Stomach (tissue), 4 donors: Measurements from ENCODE around the gene SRSF6.

Experiments used
- POLR2A ChIP-seq, 4 donors: fragments of 450-650 bp; IDR thresholded peaks; one replicate each; pipeline ENCODE4 v1.6.1; 2016; ENCODE audit warnings: antibody characterized with exemption in 4 of 4, control low read depth in 2 of 4, mild to moderate bottlenecking in 1 of 4, moderate library complexity in 1 of 4
- TF ChIP-seq, protein P1 (sequence below), 7 experiments: fragments of 450-650 bp in 4 of 7; fragments of 200-600 bp in 3 of 7; sonication (generic) in 3 of 7; IDR thresholded peaks; one replicate each; pipeline ENCODE4 v1.5.1; 2016 to 2019; ENCODE audit warnings: antibody characterized with exemption in 7 of 7, control low read depth in 2 of 7, mild to moderate bottlenecking in 1 of 7

- TF ChIP-seq, protein P1, sequence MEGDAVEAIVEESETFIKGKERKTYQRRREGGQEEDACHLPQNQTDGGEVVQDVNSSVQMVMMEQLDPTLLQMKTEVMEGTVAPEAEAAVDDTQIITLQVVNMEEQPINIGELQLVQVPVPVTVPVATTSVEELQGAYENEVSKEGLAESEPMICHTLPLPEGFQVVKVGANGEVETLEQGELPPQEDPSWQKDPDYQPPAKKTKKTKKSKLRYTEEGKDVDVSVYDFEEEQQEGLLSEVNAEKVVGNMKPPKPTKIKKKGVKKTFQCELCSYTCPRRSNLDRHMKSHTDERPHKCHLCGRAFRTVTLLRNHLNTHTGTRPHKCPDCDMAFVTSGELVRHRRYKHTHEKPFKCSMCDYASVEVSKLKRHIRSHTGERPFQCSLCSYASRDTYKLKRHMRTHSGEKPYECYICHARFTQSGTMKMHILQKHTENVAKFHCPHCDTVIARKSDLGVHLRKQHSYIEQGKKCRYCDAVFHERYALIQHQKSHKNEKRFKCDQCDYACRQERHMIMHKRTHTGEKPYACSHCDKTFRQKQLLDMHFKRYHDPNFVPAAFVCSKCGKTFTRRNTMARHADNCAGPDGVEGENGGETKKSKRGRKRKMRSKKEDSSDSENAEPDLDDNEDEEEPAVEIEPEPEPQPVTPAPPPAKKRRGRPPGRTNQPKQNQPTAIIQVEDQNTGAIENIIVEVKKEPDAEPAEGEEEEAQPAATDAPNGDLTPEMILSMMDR (IDR thresholded peaks at IDR 0.05): no peak
- no peak for TF ChIP-seq POLR2A (IDR thresholded peaks at IDR 0.05)
Observed at GRCh38 chr20:43460172-43460829, 2.6 kb downstream of the SRSF6 start.
